ENCODE measurements around the gene PSD4. TPM values are rescaled to one million over a fixed set of nuclear protein-coding genes. Genes with fewer than 3 reads are reported as not detected.

PSD4 gene
- total RNA-seq, 1 experiment from 2014 or later = 1.0 TPM

DNA sequence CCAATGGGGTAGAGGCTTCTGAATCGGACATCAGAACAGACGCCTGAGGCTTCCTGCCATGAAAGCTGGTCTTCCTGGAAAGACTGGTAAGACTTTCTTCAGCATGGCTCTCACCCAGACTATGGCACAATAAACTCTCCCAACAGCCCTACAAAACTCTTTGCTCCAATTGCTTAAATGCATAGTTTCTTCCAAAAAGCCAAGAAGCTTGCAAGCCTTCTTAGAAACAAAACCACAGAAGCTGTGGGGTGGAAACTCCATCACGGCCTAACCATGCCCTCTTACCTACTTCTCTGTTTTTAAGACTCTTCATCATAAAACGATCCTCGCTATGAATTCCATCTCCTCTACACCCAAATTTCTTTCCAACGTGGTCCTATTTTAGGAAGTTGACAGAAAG lies 56.8 kb downstream of the PSD4 start:
- Histone ChIP-seq H3K14ac (ENCODE audit: insufficient read depth, low read length) (no peak overlapping the region), H3K9ac (ENCODE audit: extremely low read depth, insufficient read length, low read length) (no peak overlapping the region), H4K5ac (ENCODE audit: insufficient read length, low read depth, low read length) (no peak overlapping the region), H3K23me2 (ENCODE audit: insufficient read length, low read depth, low read length, poor library complexity, severe bottlenecking) (no peaks in the 10 kb centered on the region), H2BK15ac (ENCODE audit: low read depth, low read length) (no peak overlapping the region), H3K4ac (ENCODE audit: low read depth, low read length) (no peak overlapping the region), H3K18ac (ENCODE audit: insufficient read length, low read depth, low read length) (no peak overlapping the region), H2BK120ac (ENCODE audit: low read depth, low read length, poor library complexity, severe bottlenecking) (no peak overlapping the region), H3K56ac (ENCODE audit: insufficient read length, low read depth, low read length) (no peak overlapping the region), H3K79me1 (ENCODE audit: insufficient read depth, low read depth, low read length, poor library complexity, severe bottlenecking) (no peaks in the 10 kb centered on the region), H4K8ac (replicated peaks; ENCODE audit: insufficient read length, low read depth, low read length) (no peak overlapping the region), H2BK5ac (ENCODE audit: insufficient read length, low read length) (no peak overlapping the region), H2BK20ac (ENCODE audit: low read depth, low read length, poor library complexity, severe bottlenecking) (no peak overlapping the region), H4K20me1 (ENCODE audit: control insufficient read depth, insufficient read depth, insufficient read length) (no peaks in the 10 kb centered on the region), H3K4me2 (ENCODE audit: insufficient read depth, insufficient read length, low read length) (no peak overlapping the region), H3T11ph (ENCODE audit: low read length) (no peak overlapping the region), H2BK12ac (ENCODE audit: insufficient read length, low read depth, low read length) (no peak overlapping the region), H3K4me1 (ENCODE audit: insufficient read depth, low read length) (no peaks in the 10 kb centered on the region), H3K79me2 (ENCODE audit: insufficient read depth, low read length) (no peaks in the 10 kb centered on the region), H3K9me3 (ENCODE audit: control insufficient read depth, low read depth, low read length) (no peaks in the 10 kb centered on the region), H4K91ac (ENCODE audit: insufficient read length, low read depth, low read length) (no peak overlapping the region), H3K27ac (ENCODE audit: insufficient read length, low read depth, low read length) (no peak overlapping the region), H3K27me3 (ENCODE audit: insufficient read depth, low read length) (no peaks in the 10 kb centered on the region), H2AFZ (ENCODE audit: low read length) (no peak overlapping the region), H2AK5ac (ENCODE audit: insufficient read length, low read length) (no peak overlapping the region), H3K23ac (ENCODE audit: insufficient read length, low read depth, low read length) (no peak overlapping the region)
- Mint-ChIP-seq H3K27me3 (ENCODE audit: low read depth) (peaks cover 10% of the 10 kb centered on the region), H3K4me1 (peaks cover 3% of the 10 kb centered on the region in 2 experiments), H3K27ac (no peak overlapping the region), H3K36me3 (ENCODE audit: insufficient read depth in 1 of 3, low read depth in 3 of 3) (peaks cover 0 to 5% (median 0%) of the 10 kb centered on the region in 3 experiments; a peak in 2 of 7 replicates), H3K9me3 (peaks cover 3 to 7% of the 10 kb centered on the region in 2 experiments; a peak in 2 of 5 replicates), H3K4me3 (no peak overlapping the region)
- DNase-seq = no peak
- WGBS (ENCODE audit: extremely low coverage, insufficient read length, low lambda C conversion rate) = 100% methylated on average over 2 of the region's 6 CpGs
- TF ChIP-seq, protein P1, sequence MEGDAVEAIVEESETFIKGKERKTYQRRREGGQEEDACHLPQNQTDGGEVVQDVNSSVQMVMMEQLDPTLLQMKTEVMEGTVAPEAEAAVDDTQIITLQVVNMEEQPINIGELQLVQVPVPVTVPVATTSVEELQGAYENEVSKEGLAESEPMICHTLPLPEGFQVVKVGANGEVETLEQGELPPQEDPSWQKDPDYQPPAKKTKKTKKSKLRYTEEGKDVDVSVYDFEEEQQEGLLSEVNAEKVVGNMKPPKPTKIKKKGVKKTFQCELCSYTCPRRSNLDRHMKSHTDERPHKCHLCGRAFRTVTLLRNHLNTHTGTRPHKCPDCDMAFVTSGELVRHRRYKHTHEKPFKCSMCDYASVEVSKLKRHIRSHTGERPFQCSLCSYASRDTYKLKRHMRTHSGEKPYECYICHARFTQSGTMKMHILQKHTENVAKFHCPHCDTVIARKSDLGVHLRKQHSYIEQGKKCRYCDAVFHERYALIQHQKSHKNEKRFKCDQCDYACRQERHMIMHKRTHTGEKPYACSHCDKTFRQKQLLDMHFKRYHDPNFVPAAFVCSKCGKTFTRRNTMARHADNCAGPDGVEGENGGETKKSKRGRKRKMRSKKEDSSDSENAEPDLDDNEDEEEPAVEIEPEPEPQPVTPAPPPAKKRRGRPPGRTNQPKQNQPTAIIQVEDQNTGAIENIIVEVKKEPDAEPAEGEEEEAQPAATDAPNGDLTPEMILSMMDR (conservative IDR thresholded peaks at IDR 0.05) = no peak
